OCI-LY1 (cell line): ENCODE results near the gene AXIN1.

Experiments
- H2AFZ ChIP-seq: fragments of 200-600 bp; sonication (generic), shearing (Covaris generic); 2 replicates; pipeline ENCODE4 v1.6.0; 2014; ENCODE audit warnings: antibody characterized with exemption, mild to moderate bottlenecking, low read length
- H3F3A ChIP-seq: fragments of 200-600 bp; sonication (generic), shearing (Covaris generic); 2 replicates; pipeline ENCODE4 v1.6.0; 2014; ENCODE audit warnings: mild to moderate bottlenecking, antibody characterized with exemption, low read length, moderate library complexity; ENCODE audit not compliant: insufficient read depth
- H3K27ac ChIP-seq: fragments of 200-600 bp; sonication (generic); 2 replicates; pipeline ENCODE4 v1.5.1; 2014; ENCODE audit warnings: low read length, mixed run types, mild to moderate bottlenecking, low read depth; ENCODE audit not compliant: poor library complexity, severe bottlenecking
- H3K27me3 ChIP-seq: fragments of 200-600 bp; sonication (generic); 2 replicates; pipeline ENCODE4 v1.6.0; 2014; ENCODE audit warnings: antibody characterized with exemption, mild to moderate bottlenecking, low read length, moderate library complexity; ENCODE audit not compliant: insufficient read depth
- H3K36me3 ChIP-seq: fragments of 200-600 bp; sonication (generic); 2 replicates; pipeline ENCODE4 v1.6.1; 2014; ENCODE audit warnings: mild to moderate bottlenecking, antibody characterized with exemption, low read length, moderate library complexity, mixed read lengths; ENCODE audit not compliant: insufficient read depth
- H3K4me1 ChIP-seq: fragments of 200-600 bp; sonication (generic); 2 replicates; pipeline ENCODE4 v1.5.1; 2014; ENCODE audit warnings: mild to moderate bottlenecking, low read length, moderate library complexity; ENCODE audit not compliant: insufficient read depth, severe bottlenecking
- H3K4me2 ChIP-seq: fragments of 200-600 bp; sonication (generic), shearing (Covaris generic); 2 replicates; pipeline ENCODE4 v1.6.1; 2014; ENCODE audit warnings: low read length
- H3K4me3 ChIP-seq: fragments of 200-600 bp; sonication (generic); 2 replicates; pipeline ENCODE4 v1.5.1; 2014; ENCODE audit warnings: low read length, low read depth, mild to moderate bottlenecking, mixed read lengths; ENCODE audit not compliant: poor library complexity, severe bottlenecking
- H3K79me2 ChIP-seq: fragments of 200-600 bp; shearing (Covaris generic); 2 replicates; pipeline ENCODE4 v1.6.1; 2016; ENCODE audit warnings: mixed run types, low read length, mixed read lengths; ENCODE audit not compliant: insufficient read depth
- H3K9ac ChIP-seq: fragments of 200-600 bp; sonication (generic), shearing (Covaris generic); 2 replicates; pipeline ENCODE4 v1.6.1; 2014; ENCODE audit warnings: mild to moderate bottlenecking, low read length, mixed read lengths
- H3K9me2 ChIP-seq: fragments of 200-600 bp; sonication (generic), shearing (Covaris generic); 2 replicates; pipeline ENCODE4 v1.6.1; 2014; ENCODE audit warnings: low read depth, mild to moderate bottlenecking, low read length, mixed read lengths
- H3K9me3 ChIP-seq: fragments of 200-600 bp; shearing (Covaris generic); 2 replicates; pipeline ENCODE4 v1.6.1; 2014; ENCODE audit warnings: low read length, mixed read lengths
- H4K20me1 ChIP-seq: fragments of 200-600 bp; sonication (generic), shearing (Covaris generic); 2 replicates; pipeline ENCODE4 v1.6.0; 2016; ENCODE audit warnings: mild to moderate bottlenecking, low read length; ENCODE audit not compliant: insufficient read depth
- EZH2 ChIP-seq: fragments of 200-600 bp; sonication (generic), shearing (Covaris generic); IDR thresholded peaks from 2 replicates; pipeline ENCODE4 v1.8.0; 2017; ENCODE audit warnings: borderline replicate concordance, mixed run types, mild to moderate bottlenecking, antibody characterized with exemption, low read length, moderate library complexity, mixed read lengths
- TF ChIP-seq, protein P1 (sequence below): fragments of 200-600 bp; sonication (generic), shearing (Covaris generic); IDR thresholded peaks from 2 replicates; pipeline ENCODE4 v1.5.1; 2017; ENCODE audit warnings: mild to moderate bottlenecking, antibody characterized with exemption, low read length, moderate library complexity, mixed read lengths

AXIN1 gene

DNA sequence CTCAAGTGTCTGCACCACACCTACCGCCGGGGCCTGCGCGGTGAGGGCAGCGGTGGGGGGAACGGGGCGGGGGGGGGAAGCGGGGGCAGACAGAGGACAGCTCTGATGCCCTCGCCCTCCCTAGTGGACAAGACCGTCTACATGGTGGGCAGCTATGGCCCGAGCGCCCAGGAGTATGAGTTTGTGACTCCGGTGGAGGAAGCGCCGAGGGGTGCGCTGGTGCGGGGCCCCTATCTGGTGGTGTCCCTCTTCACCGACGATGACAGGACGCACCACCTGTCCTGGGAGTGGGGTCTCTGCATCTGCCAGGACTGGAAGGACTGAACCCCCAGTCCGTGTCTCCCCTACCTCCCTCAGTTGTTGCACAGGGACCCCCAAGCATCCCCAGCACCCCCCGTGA lies 70.0 kb downstream of the AXIN1 start:
- Histone ChIP-seq H3F3A (no peaks in the 10 kb centered on the region), H3K4me1 (peaks cover 8% of the 10 kb centered on the region), H3K9me3 (no peaks in the 10 kb centered on the region), H3K4me3 (no peak overlapping the region), H2AFZ (no peak overlapping the region), H3K9me2 (no peaks in the 10 kb centered on the region), H3K9ac (no peak overlapping the region), H3K27ac (no peak overlapping the region), H3K27me3 (no peaks in the 10 kb centered on the region), H4K20me1 (no peaks in the 10 kb centered on the region), H3K4me2 (no peak overlapping the region), H3K79me2 (no peaks in the 10 kb centered on the region), H3K36me3 (no peaks in the 10 kb centered on the region; the same call in 1 of the 2 replicates)
- TF ChIP-seq, protein P1, sequence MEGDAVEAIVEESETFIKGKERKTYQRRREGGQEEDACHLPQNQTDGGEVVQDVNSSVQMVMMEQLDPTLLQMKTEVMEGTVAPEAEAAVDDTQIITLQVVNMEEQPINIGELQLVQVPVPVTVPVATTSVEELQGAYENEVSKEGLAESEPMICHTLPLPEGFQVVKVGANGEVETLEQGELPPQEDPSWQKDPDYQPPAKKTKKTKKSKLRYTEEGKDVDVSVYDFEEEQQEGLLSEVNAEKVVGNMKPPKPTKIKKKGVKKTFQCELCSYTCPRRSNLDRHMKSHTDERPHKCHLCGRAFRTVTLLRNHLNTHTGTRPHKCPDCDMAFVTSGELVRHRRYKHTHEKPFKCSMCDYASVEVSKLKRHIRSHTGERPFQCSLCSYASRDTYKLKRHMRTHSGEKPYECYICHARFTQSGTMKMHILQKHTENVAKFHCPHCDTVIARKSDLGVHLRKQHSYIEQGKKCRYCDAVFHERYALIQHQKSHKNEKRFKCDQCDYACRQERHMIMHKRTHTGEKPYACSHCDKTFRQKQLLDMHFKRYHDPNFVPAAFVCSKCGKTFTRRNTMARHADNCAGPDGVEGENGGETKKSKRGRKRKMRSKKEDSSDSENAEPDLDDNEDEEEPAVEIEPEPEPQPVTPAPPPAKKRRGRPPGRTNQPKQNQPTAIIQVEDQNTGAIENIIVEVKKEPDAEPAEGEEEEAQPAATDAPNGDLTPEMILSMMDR: no peak
- no peak for TF ChIP-seq EZH2

DNA sequence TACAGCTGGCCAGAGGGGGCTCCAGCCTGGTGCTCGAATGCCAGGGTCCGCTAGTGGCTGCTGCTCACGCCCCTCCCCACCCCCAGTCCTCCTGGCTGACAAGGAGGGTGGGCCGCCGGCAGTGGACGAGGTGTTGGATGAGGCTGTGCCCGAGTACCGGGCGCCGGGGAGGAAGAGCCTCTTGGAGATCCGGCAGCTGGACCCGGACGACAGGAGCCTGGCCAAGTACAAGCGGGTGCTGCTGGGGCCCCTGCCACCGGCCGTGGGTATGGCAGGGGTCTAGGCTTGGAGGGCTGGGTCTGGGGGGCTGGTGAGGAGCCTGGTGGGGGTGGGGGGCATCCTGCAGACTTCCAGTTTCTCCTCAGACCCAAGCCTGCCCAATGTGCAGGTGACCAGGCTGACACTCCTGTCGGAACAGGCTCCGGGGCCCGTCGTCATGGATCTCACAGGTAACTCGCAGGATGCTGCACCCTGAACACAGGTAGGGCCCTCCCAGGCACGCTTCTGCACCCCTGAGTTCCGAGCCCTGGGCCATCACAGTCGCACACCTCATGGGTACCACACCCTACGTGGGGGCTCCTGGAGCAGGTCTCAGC lies 70.8 kb downstream of the AXIN1 start:
- Histone ChIP-seq H3K36me3 (no peaks in the 10 kb centered on the region; the same call in 1 of the 2 replicates), H4K20me1 (no peaks in the 10 kb centered on the region), H3K79me2 (no peaks in the 10 kb centered on the region), H3F3A (no peaks in the 10 kb centered on the region), H3K9me3 (no peaks in the 10 kb centered on the region), H3K9ac (no peak overlapping the region), H3K27ac (no peak overlapping the region), H3K9me2 (no peaks in the 10 kb centered on the region), H2AFZ (no peak overlapping the region), H3K4me3 (no peak overlapping the region), H3K4me2 (no peak overlapping the region), H3K27me3 (no peaks in the 10 kb centered on the region), H3K4me1 (peaks cover 8% of the 10 kb centered on the region)
- no peak for TF ChIP-seq EZH2
- TF ChIP-seq, protein P1: no peak

DNA sequence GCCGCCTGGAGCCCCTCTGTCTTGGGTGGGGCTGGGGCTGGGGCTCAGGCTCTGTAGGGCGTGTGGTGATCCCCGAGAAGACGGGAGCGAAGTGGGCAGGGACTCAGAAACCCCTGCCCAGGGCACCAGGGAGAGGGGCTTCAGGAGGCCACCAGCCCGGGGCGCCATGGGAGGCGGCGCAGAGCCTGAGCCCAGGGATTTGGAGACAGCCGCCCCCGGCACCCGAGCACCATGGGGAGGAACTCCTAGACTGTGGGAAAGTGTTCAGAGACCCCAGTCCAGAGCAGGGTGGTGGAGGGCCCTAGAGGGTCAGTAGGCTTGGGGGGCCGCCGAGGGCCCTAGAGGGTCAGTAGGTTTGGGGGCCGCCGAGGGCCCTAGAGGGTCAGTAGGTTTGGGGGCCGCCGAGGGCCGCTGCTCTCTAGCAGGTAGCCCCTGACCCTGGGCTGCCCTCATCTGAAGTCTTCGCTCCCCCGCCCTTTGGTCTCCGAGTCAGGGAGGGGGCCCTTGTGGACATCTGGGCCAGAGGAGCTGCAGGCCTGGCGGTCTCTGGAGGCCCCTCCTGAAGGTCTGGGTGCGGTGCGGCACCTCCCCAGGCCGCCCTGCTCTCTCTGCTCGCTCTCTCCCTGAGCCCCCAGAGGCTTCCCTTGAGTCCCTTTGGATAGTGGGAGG lies 71.4 kb downstream of the AXIN1 start:
- H3K79me2 ChIP-seq: no peaks in the 10 kb centered on the region
- no peak overlapping the region for H2AFZ ChIP-seq
- no peaks in the 10 kb centered on the region for H3K9me3 ChIP-seq
- H3K9ac ChIP-seq: no peak overlapping the region
- TF ChIP-seq, protein P1: no peak
- no peak for TF ChIP-seq EZH2
- no peak overlapping the region for H3K4me3 ChIP-seq
- no peak overlapping the region for H3K4me2 ChIP-seq
- peaks cover 8% of the 10 kb centered on the region for H3K4me1 ChIP-seq
- H3K27ac ChIP-seq: no peak overlapping the region
- peaks cover 2% of the 10 kb centered on the region; the same call in 1 of the 2 replicates for H3K27me3 ChIP-seq
- H3K36me3 ChIP-seq: no peaks in the 10 kb centered on the region
- no peaks in the 10 kb centered on the region for H3K9me2 ChIP-seq
- no peaks in the 10 kb centered on the region for H3F3A ChIP-seq
- no peaks in the 10 kb centered on the region for H4K20me1 ChIP-seq
